Measurements from ENCODE around the gene C22orf42. TPM values are rescaled to one million over a fixed set of nuclear protein-coding genes. Genes with fewer than 3 reads are reported as not detected.
A peak's percentile ranks its signal among the peaks of the same experiment; 100 is the strongest.
"Not testable (repeated sequence)": the region's sequence is repeated elsewhere in the genome, so short reads cannot be mapped to it uniquely, and the experiment has no call there.

The C22orf42 gene
- total and polyA plus RNA-seq, 2 donors (not counting 1 experiment from before 2014, with no cell fraction given), result not detected

DNA sequence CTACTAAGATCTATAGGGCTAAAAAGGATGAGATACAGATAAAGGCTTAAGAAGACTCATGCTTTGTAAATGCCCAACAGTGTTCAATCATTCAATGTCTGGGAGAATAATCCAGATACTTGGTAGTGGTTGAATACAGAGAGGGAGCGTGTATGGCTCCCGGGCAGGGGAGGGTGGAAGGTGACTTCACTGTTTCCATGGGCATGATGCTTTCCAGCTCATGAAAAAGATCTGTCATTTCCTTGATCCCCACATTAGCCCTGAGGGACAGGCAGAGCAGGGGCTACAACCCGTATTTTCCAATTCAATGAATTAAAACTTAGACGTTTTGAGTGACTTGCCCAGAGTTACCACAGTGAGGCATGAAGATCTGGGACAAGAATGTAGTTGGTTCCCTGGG is 4.4 kb downstream of the C22orf42 start:
- H3K9me3 ChIP-seq (ENCODE audit: control extremely low read depth in 1 of 3, control insufficient read depth in 2 of 3, insufficient read depth in 1 of 3, low read length in 2 of 3); POLR2A ChIA-PET; H3K36me3 ChIP-seq (replicated peaks in 1 of 2; ENCODE audit: control extremely low read depth in 1 of 2, control insufficient read depth in 1 of 2, extremely low read depth in 1 of 2, insufficient read depth in 2 of 2, low read length in 1 of 2); intact Hi-C loops (cut with micrococcal nuclease); H3K4me3 ChIP-seq (ENCODE audit: control extremely low read depth in 1 of 5, extremely low read depth in 1 of 5, insufficient read depth in 1 of 5, low read depth in 2 of 5, low read length in 4 of 5); H3K4me3 Mint-ChIP-seq; H3K27ac ChIP-seq (ENCODE audit: low read length in 2 of 2); H3K9ac ChIP-seq (ENCODE audit: low read length); CTCF ChIA-PET; H2AFZ ChIP-seq (ENCODE audit: insufficient read depth, low read depth, low read length, poor library complexity, severe bottlenecking); H3K4me1 Mint-ChIP-seq; H4K20me1 ChIP-seq (ENCODE audit: control insufficient read depth, insufficient read depth, low read length, poor library complexity, severe bottlenecking); H3K27me3 ChIP-seq (replicated peaks in 1 of 4; ENCODE audit: control extremely low read depth in 1 of 4, control insufficient read depth in 3 of 4, insufficient read depth in 4 of 4, low read length in 3 of 4); H3K4me2 ChIP-seq (replicated peaks; ENCODE audit: low read depth, low read length, poor library complexity, severe bottlenecking); ATAC-seq (ENCODE audit: low read depth); H3K27ac Mint-ChIP-seq; H3K4me1 ChIP-seq (ENCODE audit: control insufficient read depth in 2 of 2, insufficient read depth in 2 of 2, low read length in 2 of 2); H3K79me2 ChIP-seq (ENCODE audit: control insufficient read depth, insufficient read depth, low read length); DNase-seq; H3K9me3 Mint-ChIP-seq (ENCODE audit: insufficient read depth): not testable (repeated sequence)
- H3K27me3 Mint-ChIP-seq, result peaks cover 17% of the 10 kb centered on the region
- WGBS (ENCODE audit: insufficient coverage), result no CpG with 5 or more reads among the region's 4 CpGs

DNA sequence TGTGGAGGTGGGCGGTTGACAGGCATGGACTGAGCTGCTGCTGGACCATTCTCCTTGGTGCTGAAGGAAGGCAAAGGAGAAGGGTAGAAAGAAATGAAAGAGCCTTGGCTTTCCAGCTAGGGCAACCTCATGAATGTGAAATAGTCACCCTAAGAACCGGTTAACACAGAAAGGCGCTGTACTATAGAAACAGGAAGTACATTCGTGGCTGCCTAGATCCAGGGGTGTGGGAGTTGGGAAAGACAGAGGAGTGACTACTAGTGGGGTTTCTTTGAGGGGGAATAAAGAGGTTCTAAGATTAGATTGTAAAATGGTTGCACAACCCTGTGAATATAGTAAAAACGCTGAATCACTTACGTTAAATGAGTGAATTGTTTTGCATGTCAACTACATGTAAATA is 7.5 kb downstream of the C22orf42 start:
- 59% methylated on average over 5 of the region's 6 CpGs for WGBS (ENCODE audit: insufficient coverage)
- H3K9ac ChIP-seq (ENCODE audit: low read length); H3K27ac ChIP-seq (ENCODE audit: low read length in 2 of 2); H3K4me1 ChIP-seq (ENCODE audit: control insufficient read depth in 2 of 2, insufficient read depth in 2 of 2, low read length in 2 of 2); intact Hi-C loops (cut with micrococcal nuclease); ATAC-seq (ENCODE audit: low read depth); H3K27me3 ChIP-seq (replicated peaks in 1 of 4; ENCODE audit: control extremely low read depth in 1 of 4, control insufficient read depth in 3 of 4, insufficient read depth in 4 of 4, low read length in 3 of 4); DNase-seq; H3K27me3 Mint-ChIP-seq; H3K79me2 ChIP-seq (ENCODE audit: control insufficient read depth, insufficient read depth, low read length); H3K4me3 ChIP-seq (ENCODE audit: control extremely low read depth in 1 of 5, extremely low read depth in 1 of 5, insufficient read depth in 1 of 5, low read depth in 2 of 5, low read length in 4 of 5); H2AFZ ChIP-seq (ENCODE audit: insufficient read depth, low read depth, low read length, poor library complexity, severe bottlenecking); H3K4me1 Mint-ChIP-seq; H3K27ac Mint-ChIP-seq; CTCF ChIA-PET; POLR2A ChIA-PET; H3K4me2 ChIP-seq (replicated peaks; ENCODE audit: low read depth, low read length, poor library complexity, severe bottlenecking); H3K4me3 Mint-ChIP-seq; H3K36me3 ChIP-seq (replicated peaks in 1 of 2; ENCODE audit: control extremely low read depth in 1 of 2, control insufficient read depth in 1 of 2, extremely low read depth in 1 of 2, insufficient read depth in 2 of 2, low read length in 1 of 2); H3K9me3 Mint-ChIP-seq (ENCODE audit: insufficient read depth); H4K20me1 ChIP-seq (ENCODE audit: control insufficient read depth, insufficient read depth, low read length, poor library complexity, severe bottlenecking): not testable (repeated sequence)
- peaks cover 0 to 13% (median 0%) of the 10 kb centered on the region in 3 donors for H3K9me3 ChIP-seq (ENCODE audit: control extremely low read depth in 1 of 3, control insufficient read depth in 2 of 3, insufficient read depth in 1 of 3, low read length in 2 of 3)

DNA sequence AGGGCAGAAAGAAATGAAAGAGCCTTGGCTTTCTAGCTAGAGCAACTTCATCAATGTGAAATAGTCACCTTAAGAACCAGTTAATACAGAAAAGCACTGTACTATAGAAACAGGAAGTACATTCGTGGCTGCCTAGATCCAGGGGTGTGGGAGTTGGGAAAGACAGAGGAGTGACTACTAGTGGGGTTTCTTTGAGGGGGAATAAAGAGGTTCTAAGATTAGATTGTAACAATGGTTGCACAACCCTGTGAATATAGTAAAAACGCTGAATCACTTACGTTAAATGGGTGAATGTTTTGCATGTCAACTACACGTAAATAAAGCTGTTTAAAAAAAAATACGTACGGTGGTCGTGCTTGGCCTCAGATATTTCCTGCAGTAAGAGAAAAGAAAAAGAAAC is 8.5 kb downstream of the C22orf42 start:
- H3K4me2 ChIP-seq (replicated peaks; ENCODE audit: low read depth, low read length, poor library complexity, severe bottlenecking); DNase-seq; intact Hi-C loops (cut with micrococcal nuclease); H3K27ac ChIP-seq (ENCODE audit: low read length in 2 of 2); H3K27ac Mint-ChIP-seq; ATAC-seq (ENCODE audit: low read depth); H3K79me2 ChIP-seq (ENCODE audit: control insufficient read depth, insufficient read depth, low read length); H3K36me3 ChIP-seq (replicated peaks in 1 of 2; ENCODE audit: control extremely low read depth in 1 of 2, control insufficient read depth in 1 of 2, extremely low read depth in 1 of 2, insufficient read depth in 2 of 2, low read length in 1 of 2); H2AFZ ChIP-seq (ENCODE audit: insufficient read depth, low read depth, low read length, poor library complexity, severe bottlenecking); H3K4me1 Mint-ChIP-seq; POLR2A ChIA-PET; H3K9ac ChIP-seq (ENCODE audit: low read length); H3K9me3 Mint-ChIP-seq (ENCODE audit: insufficient read depth); H3K4me3 ChIP-seq (ENCODE audit: control extremely low read depth in 1 of 5, extremely low read depth in 1 of 5, insufficient read depth in 1 of 5, low read depth in 2 of 5, low read length in 4 of 5); H3K4me3 Mint-ChIP-seq; H3K27me3 ChIP-seq (replicated peaks in 1 of 4; ENCODE audit: control extremely low read depth in 1 of 4, control insufficient read depth in 3 of 4, insufficient read depth in 4 of 4, low read length in 3 of 4); H3K27me3 Mint-ChIP-seq; H4K20me1 ChIP-seq (ENCODE audit: control insufficient read depth, insufficient read depth, low read length, poor library complexity, severe bottlenecking); CTCF ChIA-PET; H3K4me1 ChIP-seq (ENCODE audit: control insufficient read depth in 2 of 2, insufficient read depth in 2 of 2, low read length in 2 of 2): not testable (repeated sequence)
- H3K9me3 ChIP-seq (ENCODE audit: control extremely low read depth in 1 of 3, control insufficient read depth in 2 of 3, insufficient read depth in 1 of 3, low read length in 2 of 3), result peaks cover 0 to 13% (median 0%) of the 10 kb centered on the region in 3 donors
- WGBS (ENCODE audit: insufficient coverage), result 76% methylated on average over 6 of the region's 7 CpGs

DNA sequence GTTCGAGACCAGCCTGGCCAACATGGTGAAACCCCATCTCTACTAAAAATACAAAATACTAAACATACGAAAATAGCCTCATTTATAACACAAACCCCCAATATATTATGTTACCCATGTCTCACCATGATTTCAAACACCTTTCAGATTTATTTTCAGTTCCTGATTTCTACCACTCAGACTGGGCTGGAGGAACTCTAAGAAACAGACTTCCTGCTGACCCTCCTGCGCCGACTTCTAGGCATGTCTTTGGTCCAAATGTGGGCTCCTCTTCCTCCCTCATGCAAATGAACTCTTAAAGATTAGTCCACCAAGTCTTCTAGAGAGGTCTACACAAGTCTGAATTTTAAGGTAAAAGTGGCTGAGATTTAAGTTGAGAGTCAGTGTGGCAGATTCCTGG is 10.7 kb downstream of the C22orf42 start:
- H3K79me2 ChIP-seq (ENCODE audit: control insufficient read depth, insufficient read depth, low read length); POLR2A ChIA-PET; H3K27me3 ChIP-seq (replicated peaks in 1 of 4; ENCODE audit: control extremely low read depth in 1 of 4, control insufficient read depth in 3 of 4, insufficient read depth in 4 of 4, low read length in 3 of 4); H3K9me3 Mint-ChIP-seq (ENCODE audit: insufficient read depth); H2AFZ ChIP-seq (ENCODE audit: insufficient read depth, low read depth, low read length, poor library complexity, severe bottlenecking); H3K27ac ChIP-seq (ENCODE audit: low read length in 2 of 2); H3K9ac ChIP-seq (ENCODE audit: low read length); H3K27ac Mint-ChIP-seq; intact Hi-C loops (cut with micrococcal nuclease); H3K36me3 ChIP-seq (replicated peaks in 1 of 2; ENCODE audit: control extremely low read depth in 1 of 2, control insufficient read depth in 1 of 2, extremely low read depth in 1 of 2, insufficient read depth in 2 of 2, low read length in 1 of 2); CTCF ChIA-PET; H4K20me1 ChIP-seq (ENCODE audit: control insufficient read depth, insufficient read depth, low read length, poor library complexity, severe bottlenecking); H3K4me2 ChIP-seq (replicated peaks; ENCODE audit: low read depth, low read length, poor library complexity, severe bottlenecking); H3K27me3 Mint-ChIP-seq; H3K4me3 ChIP-seq (ENCODE audit: control extremely low read depth in 1 of 5, extremely low read depth in 1 of 5, insufficient read depth in 1 of 5, low read depth in 2 of 5, low read length in 4 of 5): not testable (repeated sequence)
- ATAC-seq (ENCODE audit: low read depth) (peak; percentile 35), DNase-seq (peak; percentile 13)
- H3K4me3 Mint-ChIP-seq, result peak overlapping the region; percentile 38
- peaks cover 18 to 19% of the 10 kb centered on the region in 2 donors for H3K4me1 ChIP-seq (ENCODE audit: control insufficient read depth in 2 of 2, insufficient read depth in 2 of 2, low read length in 2 of 2)
- H3K4me1 Mint-ChIP-seq, result peaks cover 20% of the 10 kb centered on the region
- H3K9me3 ChIP-seq (ENCODE audit: control extremely low read depth in 1 of 3, control insufficient read depth in 2 of 3, insufficient read depth in 1 of 3, low read length in 2 of 3), result peaks cover 0 to 21% (median 4%) of the 10 kb centered on the region in 3 donors
- 15% methylated on average over 3 of the region's 4 CpGs for WGBS (ENCODE audit: insufficient coverage)
